ENCODE results near the gene ABCD2.
"Not testable (repeated sequence)": the region's sequence is repeated elsewhere in the genome, so short reads cannot be mapped to it uniquely, and the experiment has no call there.

ABCD2 gene

GRCh38 chr12:39611818-39612217 is 7.8 kb downstream of the ABCD2 start:
- no peak for DNase-seq

DNA sequence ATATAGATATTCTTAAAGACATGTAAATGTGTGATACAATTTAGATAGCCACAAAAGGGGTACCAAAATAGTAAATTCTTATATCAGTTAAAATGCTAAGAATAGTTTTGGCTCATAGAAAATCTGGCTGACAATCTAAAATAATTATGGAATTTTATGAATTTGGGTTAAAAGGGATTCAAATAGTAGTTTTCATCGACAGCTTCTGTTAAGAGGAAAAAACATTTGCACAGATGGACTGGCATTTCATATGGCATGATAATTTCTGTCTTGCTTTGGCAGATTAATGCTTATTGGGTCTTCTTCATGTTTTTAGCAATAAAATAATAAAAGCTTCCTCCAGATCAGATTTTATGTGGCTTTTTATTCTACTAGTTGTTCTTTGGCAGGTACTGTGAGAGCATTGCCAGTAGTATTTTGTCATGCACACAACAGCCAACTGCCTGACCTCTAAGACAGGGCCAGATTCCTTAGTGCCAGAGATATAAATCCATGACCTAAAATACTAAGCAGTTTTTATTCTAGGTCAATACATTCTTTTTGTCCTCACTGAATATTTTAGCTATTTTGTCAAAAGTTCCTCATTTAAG is 9.1 kb downstream of the ABCD2 start:
- DNase-seq, result no peak

- no peak for DNase-seq
Measured at GRCh38 chr12:39606712-39607423, 12.7 kb downstream of the ABCD2 start.

DNA sequence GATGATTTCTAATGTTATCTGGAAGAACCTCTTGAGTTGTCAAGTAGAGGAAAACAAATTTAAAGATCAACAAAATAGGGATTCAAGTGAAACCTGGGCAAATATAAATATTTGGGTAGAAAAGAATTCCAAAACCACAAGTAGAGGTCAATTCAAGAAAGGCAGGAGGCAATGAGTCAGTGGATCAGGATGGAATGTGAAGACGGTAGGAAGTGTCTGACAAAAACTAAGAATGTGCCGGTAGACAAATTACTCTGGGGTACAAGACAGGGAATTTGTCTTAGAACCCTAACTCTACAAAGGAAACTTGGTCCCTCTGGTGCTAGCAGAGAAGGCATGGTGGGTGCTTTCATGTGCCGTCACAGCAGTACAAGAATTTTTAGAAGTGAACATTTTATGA is 13.6 kb downstream of the ABCD2 start:
- no peak for DNase-seq

- no peak for DNase-seq
Measured at GRCh38 chr12:39605501-39605900, 14.1 kb downstream of the ABCD2 start.

DNA sequence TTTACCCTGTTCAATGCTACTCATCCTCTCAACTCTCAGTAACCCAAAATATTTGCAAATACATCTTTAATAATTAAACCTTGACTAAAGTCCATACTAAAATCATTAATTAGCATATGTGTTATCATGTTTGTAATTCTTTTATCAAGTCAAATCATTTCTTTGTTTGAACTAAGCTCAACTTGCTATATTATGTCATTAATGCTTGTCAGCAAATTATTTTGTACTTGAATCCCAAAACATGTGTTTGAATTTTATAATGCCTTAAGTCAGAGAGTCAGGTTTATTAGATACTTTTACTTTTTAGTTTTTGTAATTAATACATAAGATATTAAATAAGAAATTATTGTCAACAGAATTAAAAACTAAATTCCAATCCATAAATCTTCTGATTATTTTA is 16.5 kb downstream of the ABCD2 start:
- DNase-seq, result no peak

GRCh38 chr12:39601951-39602350 is 17.7 kb downstream of the ABCD2 start:
- not testable (repeated sequence) for DNase-seq

- DNase-seq, result no peak
Measured at GRCh38 chr12:39595928-39596327, 23.7 kb downstream of the ABCD2 start.

DNA sequence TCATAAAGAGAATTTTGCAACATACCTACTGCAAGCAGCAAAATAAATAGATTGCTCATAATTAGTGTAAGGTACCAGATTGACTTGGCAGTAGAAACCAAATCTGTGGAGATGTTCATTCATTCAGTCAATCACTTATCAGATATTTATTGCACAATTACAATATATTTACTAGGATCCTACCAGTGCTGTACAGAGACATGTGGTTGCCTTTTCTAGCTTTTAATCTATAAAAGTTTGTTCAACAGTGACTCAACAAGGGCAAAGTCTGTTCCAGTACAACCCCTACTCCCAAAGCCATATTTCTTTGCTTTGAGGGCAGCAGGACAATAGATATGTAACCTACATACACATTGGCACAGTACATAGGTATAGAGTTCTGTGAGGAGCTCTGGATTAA is 27.3 kb downstream of the ABCD2 start:
- no peak for DNase-seq

- DNase-seq, result no peak
Measured at GRCh38 chr12:39588348-39588747, 31.3 kb downstream of the ABCD2 start.

- DNase-seq, result no peak
Measured at GRCh38 chr12:39587225-39587624, 32.4 kb downstream of the ABCD2 start.

GRCh38 chr12:39586816-39587215 is 32.8 kb downstream of the ABCD2 start:
- DNase-seq, result no peak

- DNase-seq, result no peak
Measured at GRCh38 chr12:39581592-39581991, 38.0 kb downstream of the ABCD2 start.

- DNase-seq, result no peak
Measured at GRCh38 chr12:39575498-39575875, 44.1 kb downstream of the ABCD2 start.

GRCh38 chr12:39574785-39575497 is 44.7 kb downstream of the ABCD2 start:
- DNase-seq, result no peak

DNA sequence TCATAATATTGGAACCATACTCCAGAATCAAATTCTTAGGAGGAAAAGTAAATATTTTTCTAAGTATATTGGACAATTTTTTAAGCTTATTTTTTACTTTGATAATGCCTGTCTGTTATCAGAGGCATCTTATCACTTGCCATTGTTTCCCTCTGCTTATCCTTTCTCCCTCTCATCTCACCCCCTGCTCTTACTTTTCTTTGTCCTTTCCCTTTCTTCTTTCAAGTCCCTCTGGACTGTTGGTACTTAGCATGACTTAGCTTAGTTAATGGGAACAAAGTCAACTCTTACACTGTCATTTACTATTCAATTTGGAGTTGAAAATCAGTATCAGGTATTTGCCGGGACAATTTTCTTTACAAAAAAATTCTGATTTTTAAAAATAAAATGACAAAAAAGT is 45.2 kb downstream of the ABCD2 start:
- no peak for DNase-seq

GRCh38 chr12:39573971-39574370 is 45.6 kb downstream of the ABCD2 start:
- DNase-seq, result no peak

GRCh38 chr12:39572551-39572950 is 47.1 kb downstream of the ABCD2 start:
- no peak for DNase-seq

GRCh38 chr12:39571351-39571750 is 48.3 kb downstream of the ABCD2 start:
- no peak for DNase-seq

DNA sequence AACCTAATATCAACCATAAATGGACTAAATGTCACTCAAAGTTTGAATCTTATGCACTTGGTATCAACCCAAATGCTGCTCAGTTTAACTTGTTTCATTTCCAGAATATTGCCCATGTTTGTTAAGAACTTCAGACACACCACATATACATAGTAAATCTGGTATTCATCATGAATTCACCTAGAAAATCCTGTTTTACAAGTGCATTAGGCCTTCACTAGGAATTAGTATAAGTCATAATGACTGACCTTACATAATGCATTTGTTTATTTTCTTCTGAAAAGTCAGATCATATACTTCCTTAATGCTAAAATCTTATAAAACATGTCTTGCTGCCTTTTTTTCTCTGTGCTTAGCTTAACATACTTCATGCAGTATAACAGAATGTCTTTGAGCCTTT is 66.1 kb downstream of the ABCD2 start:
- no peak for DNase-seq

- DNase-seq, result not testable (repeated sequence)
Measured at GRCh38 chr12:39544211-39544610, 75.4 kb downstream of the ABCD2 start.

- DNase-seq, result no peak
Measured at GRCh38 chr12:39541471-39541870, 78.1 kb downstream of the ABCD2 start.

GRCh38 chr12:39538679-39539104 is 80.9 kb downstream of the ABCD2 start:
- DNase-seq, result no peak

DNA sequence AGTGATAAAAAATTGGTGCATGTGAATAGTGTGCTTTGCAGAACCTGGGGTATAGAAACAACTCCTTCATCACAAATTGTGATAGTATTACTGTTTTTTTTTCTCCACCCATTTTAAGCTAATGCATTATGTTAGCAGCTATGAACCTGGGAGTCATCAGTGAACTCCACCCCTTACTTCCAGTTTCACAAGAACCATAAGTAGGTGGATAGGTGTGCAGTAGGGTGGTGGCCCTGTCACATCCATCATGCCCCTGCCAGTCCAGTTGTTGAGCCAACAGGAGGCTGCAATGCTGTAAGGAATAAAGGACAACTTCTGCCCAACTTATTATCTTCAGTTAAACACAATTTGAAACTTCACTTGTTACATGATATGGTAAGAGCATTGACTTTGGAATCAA is 85.7 kb downstream of the ABCD2 start:
- no peak for DNase-seq
